Parathyroid adenoma (tissue), 2 donors: ENCODE data around the gene TLE1.

Experiments
- H2AFZ ChIP-seq: fragments of 300-600 bp; sonication (generic); one replicate; pipeline ENCODE4 v1.7.0; 2017; ENCODE audit warnings: antibody characterized with exemption, mild to moderate bottlenecking
- H3K27ac ChIP-seq: fragments of 300-600 bp; sonication (generic); one replicate; pipeline ENCODE4 v1.7.0; 2017
- H3K27me3 ChIP-seq: fragments of 300-600 bp; sonication (generic); one replicate; pipeline ENCODE4 v1.7.0; 2017; ENCODE audit warnings: low read length; ENCODE audit not compliant: control insufficient read depth, insufficient read depth
- H3K36me3 ChIP-seq: fragments of 300-600 bp; sonication (generic); one replicate; pipeline ENCODE4 v1.7.0; 2017; ENCODE audit warnings: low read length; ENCODE audit not compliant: control insufficient read depth, insufficient read depth
- H3K4me1 ChIP-seq: fragments of 300-600 bp; sonication (generic); one replicate; pipeline ENCODE4 v1.7.0; 2017; ENCODE audit warnings: control low read depth
- H3K4me2 ChIP-seq: fragments of 300-600 bp; sonication (generic); one replicate; pipeline ENCODE4 v1.7.0; 2017; ENCODE audit warnings: low read length
- H3K4me3 ChIP-seq: fragments of 300-600 bp; sonication (generic); one replicate; pipeline ENCODE4 v1.7.0; 2017; ENCODE audit warnings: low read depth, low read length
- H3K79me2 ChIP-seq: fragments of 300-600 bp; sonication (generic); one replicate; pipeline ENCODE4 v1.7.0; 2017; ENCODE audit warnings: control low read depth
- H3K9ac ChIP-seq: fragments of 300-600 bp; sonication (generic); one replicate; pipeline ENCODE4 v1.7.0; 2017; ENCODE audit warnings: mild to moderate bottlenecking
- H3K9me3 ChIP-seq: fragments of 300-600 bp; sonication (generic); one replicate; pipeline ENCODE4 v1.7.0; 2017; ENCODE audit warnings: low read length; ENCODE audit not compliant: control insufficient read depth
- TF ChIP-seq, protein P1 (sequence below): fragments of 300-600 bp; sonication (generic); IDR thresholded peaks from one replicate; pipeline ENCODE4 v1.7.0; 2017; ENCODE audit warnings: antibody characterized with exemption, mild to moderate bottlenecking
- donor health status: primary hyperparathyroidism.

Gene TLE1

DNA sequence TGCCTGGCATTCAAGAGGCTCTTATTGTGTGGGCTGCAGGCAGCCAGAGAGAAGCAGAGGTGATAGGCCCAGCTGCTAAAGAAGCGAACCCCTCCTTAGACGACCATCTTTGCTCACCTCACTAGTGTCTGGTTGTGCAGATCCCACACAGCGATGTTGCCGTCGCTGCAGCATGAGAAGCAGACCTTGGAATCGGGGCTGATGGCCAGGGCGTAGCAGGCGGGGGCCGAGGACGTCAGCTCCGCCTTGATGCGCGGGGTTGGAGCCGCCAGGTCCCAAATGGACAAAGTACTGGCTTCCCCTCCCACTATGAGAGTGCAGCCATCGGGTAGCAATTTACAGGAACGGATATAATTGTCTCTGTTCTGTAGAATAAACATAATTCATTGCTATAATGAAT, 98.7 kb downstream of the TLE1 start:
- H2AFZ ChIP-seq: no peak overlapping the region
- no peaks in the 10 kb centered on the region for H3K9me3 ChIP-seq
- no peaks in the 10 kb centered on the region for H3K79me2 ChIP-seq
- H3K4me1 ChIP-seq: no peaks in the 10 kb centered on the region
- H3K36me3 ChIP-seq: no peaks in the 10 kb centered on the region
- H3K27me3 ChIP-seq: no peaks in the 10 kb centered on the region
- no peak overlapping the region for H3K27ac ChIP-seq
- TF ChIP-seq, protein P1, sequence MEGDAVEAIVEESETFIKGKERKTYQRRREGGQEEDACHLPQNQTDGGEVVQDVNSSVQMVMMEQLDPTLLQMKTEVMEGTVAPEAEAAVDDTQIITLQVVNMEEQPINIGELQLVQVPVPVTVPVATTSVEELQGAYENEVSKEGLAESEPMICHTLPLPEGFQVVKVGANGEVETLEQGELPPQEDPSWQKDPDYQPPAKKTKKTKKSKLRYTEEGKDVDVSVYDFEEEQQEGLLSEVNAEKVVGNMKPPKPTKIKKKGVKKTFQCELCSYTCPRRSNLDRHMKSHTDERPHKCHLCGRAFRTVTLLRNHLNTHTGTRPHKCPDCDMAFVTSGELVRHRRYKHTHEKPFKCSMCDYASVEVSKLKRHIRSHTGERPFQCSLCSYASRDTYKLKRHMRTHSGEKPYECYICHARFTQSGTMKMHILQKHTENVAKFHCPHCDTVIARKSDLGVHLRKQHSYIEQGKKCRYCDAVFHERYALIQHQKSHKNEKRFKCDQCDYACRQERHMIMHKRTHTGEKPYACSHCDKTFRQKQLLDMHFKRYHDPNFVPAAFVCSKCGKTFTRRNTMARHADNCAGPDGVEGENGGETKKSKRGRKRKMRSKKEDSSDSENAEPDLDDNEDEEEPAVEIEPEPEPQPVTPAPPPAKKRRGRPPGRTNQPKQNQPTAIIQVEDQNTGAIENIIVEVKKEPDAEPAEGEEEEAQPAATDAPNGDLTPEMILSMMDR: no peak
- H3K9ac ChIP-seq: no peak overlapping the region
- no peak overlapping the region for H3K4me2 ChIP-seq
- no peak overlapping the region for H3K4me3 ChIP-seq

GRCh38 chr9:81589819-81590218, 99.5 kb downstream of the TLE1 start:
- Histone ChIP-seq H3K9me3 (no peaks in the 10 kb centered on the region), H3K9ac (no peak overlapping the region), H3K79me2 (no peaks in the 10 kb centered on the region), H3K27me3 (no peaks in the 10 kb centered on the region), H3K27ac (no peak overlapping the region), H3K4me2 (no peak overlapping the region), H3K36me3 (no peaks in the 10 kb centered on the region), H3K4me1 (peaks cover 4% of the 10 kb centered on the region), H3K4me3 (no peak overlapping the region), H2AFZ (no peak overlapping the region)
- TF ChIP-seq, protein P1: no peak

GRCh38 chr9:81589392-81589791, 100.0 kb downstream of the TLE1 start:
- Histone ChIP-seq H3K4me1 (peaks cover 4% of the 10 kb centered on the region), H3K79me2 (no peaks in the 10 kb centered on the region), H3K9ac (no peak overlapping the region), H3K27me3 (no peaks in the 10 kb centered on the region), H2AFZ (no peak overlapping the region), H3K27ac (no peak overlapping the region), H3K4me3 (no peak overlapping the region), H3K4me2 (no peak overlapping the region), H3K9me3 (no peaks in the 10 kb centered on the region), H3K36me3 (no peaks in the 10 kb centered on the region)
- TF ChIP-seq, protein P1: no peak

- no peak overlapping the region for H2AFZ ChIP-seq
- TF ChIP-seq, protein P1: no peak
- H3K9ac ChIP-seq: no peak overlapping the region
- no peaks in the 10 kb centered on the region for H3K27me3 ChIP-seq
- no peak overlapping the region for H3K27ac ChIP-seq
- H3K4me1 ChIP-seq: peaks cover 4% of the 10 kb centered on the region
- no peaks in the 10 kb centered on the region for H3K79me2 ChIP-seq
- H3K4me3 ChIP-seq: no peak overlapping the region
- no peak overlapping the region for H3K4me2 ChIP-seq
- H3K36me3 ChIP-seq: no peaks in the 10 kb centered on the region
- H3K9me3 ChIP-seq: no peaks in the 10 kb centered on the region
Measured at GRCh38 chr9:81588148-81588871, 101.0 kb downstream of the TLE1 start.

DNA sequence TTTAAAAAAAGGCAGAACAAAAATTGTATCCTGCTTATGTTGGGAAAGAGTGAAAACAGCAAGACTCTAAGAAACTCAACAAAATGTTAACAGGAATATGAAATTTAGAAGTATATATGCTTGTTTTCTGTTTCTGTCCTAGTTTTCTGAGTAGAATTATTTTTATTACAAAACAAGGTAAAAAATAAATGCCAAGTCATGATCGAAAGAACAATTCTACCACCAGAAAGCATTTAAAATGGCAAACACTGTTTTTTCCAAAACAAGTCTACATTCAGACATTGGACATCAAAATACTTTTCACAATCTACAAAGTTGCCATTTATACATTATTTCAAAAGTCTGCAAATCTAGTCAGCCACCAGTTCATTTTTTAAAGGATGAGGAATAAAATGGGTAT, 102.6 kb downstream of the TLE1 start:
- no peak overlapping the region for H3K4me3 ChIP-seq
- peaks cover 4% of the 10 kb centered on the region for H3K4me1 ChIP-seq
- H3K79me2 ChIP-seq: no peaks in the 10 kb centered on the region
- no peak overlapping the region for H3K4me2 ChIP-seq
- no peaks in the 10 kb centered on the region for H3K9me3 ChIP-seq
- no peak overlapping the region for H3K27ac ChIP-seq
- H3K27me3 ChIP-seq: no peaks in the 10 kb centered on the region
- H3K9ac ChIP-seq: no peak overlapping the region
- H3K36me3 ChIP-seq: no peaks in the 10 kb centered on the region
- TF ChIP-seq, protein P1: no peak
- no peak overlapping the region for H2AFZ ChIP-seq
